DMS114 treated with DMSO at 0.1 percent for 48 hours (cell line): ENCODE data around the gene BCAS4.
"Not testable (repeated sequence)": the region's sequence is repeated elsewhere in the genome, so short reads cannot be mapped to it uniquely, and the experiment has no call there.

Experiments used
- DNase-seq: peaks from one replicate; lab custom pipeline; 2025; ENCODE audit not compliant: unreplicated experiment; lab: John Stamatoyannopoulos, UW

Gene BCAS4

GRCh38 chr20:50771419-50772080 lies 23.3 kb upstream of the BCAS4 start:
- DNase-seq: not testable (repeated sequence)

- no peak for DNase-seq
Observed at GRCh38 chr20:50772420-50773185, 22.3 kb upstream of the BCAS4 start.

- DNase-seq: no peak
Observed at GRCh38 chr20:50774515-50774914, 20.3 kb upstream of the BCAS4 start.

DNA sequence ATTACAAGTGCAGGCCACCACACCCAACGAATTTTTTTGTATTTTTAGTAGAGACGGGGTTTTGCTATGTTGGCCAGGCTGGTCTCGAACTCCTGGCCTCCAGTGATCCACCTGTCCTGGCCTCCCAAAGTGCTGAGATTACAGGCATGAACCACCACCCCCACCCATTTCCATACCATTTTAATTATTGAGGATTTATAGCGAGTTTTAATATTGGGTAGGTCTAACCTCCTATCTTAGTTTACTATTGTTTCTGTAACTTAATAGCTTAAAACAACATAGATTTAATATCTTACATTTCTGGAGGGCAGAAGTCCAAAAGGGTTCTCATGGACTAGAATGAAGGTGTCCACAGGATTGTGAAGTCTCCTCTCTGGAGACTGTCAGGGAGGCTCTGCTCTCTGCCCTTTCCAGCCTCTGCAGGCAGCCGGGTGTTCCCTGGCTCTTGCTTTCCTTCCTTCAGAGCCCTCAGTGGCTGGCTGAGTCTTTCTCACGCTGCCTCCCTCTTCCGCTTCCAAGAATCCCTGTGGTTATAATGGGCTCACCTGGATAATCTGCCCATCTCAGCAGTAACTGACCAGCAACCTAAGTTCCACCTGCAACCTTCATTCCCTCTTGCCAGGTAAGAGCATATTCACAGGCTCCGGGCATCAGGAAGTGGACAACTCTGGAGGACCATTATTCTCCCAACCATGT lies 18.6 kb upstream of the BCAS4 start:
- no peak for DNase-seq

DNA sequence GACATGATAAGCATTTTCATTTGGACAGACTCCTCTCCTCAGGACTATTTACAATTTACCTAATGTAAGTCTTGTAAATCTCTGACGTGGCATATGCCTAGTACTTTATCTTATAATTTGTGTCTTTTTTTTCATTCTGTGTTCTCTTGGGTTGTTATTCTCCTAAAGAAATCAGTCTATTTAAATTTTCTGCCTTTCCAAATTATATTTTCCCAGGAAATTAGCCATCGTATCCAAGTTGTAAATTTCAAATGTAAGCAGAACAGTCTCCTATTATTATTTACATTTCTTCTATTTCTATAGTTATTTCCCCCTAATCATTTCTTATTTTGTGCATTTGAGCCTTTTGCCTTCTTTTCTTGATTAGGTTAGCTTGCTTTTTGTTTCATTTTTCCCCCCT lies 17.5 kb upstream of the BCAS4 start:
- DNase-seq: no peak

DNA sequence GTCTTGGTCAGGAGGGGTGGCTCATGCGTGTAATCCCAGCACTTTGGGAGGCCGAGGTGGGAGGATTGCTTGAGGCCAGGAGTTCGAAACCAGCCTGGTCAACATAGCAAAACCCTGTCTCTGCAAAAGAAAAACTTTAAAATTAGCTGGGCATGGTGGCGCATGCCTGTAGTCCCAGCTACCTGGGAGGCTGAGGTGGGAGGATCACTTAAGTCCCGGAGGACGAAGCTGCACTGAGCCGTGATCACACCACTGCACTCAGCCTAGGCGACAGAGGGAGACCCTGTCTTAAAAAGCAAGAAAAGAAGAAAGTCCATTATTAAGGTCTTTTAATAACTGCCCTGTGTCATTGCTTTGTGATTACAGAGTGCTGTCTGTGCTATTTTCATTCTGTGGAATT lies 15.9 kb upstream of the BCAS4 start:
- not testable (repeated sequence) for DNase-seq

- DNase-seq: no peak
Observed at GRCh38 chr20:50783390-50783789, 11.5 kb upstream of the BCAS4 start.

DNA sequence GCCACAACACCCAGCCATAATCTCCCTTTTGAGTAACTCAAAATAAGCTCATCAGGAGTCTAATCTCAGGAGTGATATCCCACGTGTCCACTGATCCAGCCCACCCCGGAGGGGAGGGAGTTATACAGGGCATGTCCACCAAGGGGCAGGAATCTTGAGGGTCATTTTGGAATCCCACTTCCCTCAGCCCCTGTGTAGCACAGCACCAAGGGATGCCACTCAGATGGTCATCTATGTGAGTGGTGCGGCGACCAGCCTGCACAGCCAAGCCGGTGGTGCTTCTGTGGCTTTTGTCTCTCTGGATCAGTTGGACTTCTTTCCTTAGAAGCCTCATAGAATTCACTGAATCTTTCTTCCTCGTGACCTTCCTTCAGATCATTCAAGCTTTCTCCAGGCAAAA lies 11.0 kb upstream of the BCAS4 start:
- no peak for DNase-seq

DNA sequence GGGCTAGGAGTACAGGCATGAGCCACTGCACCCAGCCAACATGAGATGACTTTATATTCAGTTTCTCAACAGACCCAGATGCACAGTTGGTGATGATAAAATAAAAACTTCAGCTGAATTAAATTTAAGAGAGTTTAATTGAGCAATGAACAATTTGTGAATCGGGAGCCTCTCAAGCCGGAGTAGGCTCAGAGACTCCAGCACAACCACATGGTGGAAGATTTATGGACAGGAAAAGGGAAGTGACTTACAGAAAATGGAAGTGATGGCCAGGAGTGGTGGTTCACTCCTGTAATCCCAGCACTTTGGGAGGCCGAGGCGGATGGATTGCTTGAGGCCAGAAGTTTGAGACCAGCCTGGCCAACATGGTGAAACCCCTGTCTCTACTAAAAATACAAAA lies 10.4 kb upstream of the BCAS4 start:
- no peak for DNase-seq

GRCh38 chr20:50786703-50787102 lies 8.2 kb upstream of the BCAS4 start:
- DNase-seq: no peak

DNA sequence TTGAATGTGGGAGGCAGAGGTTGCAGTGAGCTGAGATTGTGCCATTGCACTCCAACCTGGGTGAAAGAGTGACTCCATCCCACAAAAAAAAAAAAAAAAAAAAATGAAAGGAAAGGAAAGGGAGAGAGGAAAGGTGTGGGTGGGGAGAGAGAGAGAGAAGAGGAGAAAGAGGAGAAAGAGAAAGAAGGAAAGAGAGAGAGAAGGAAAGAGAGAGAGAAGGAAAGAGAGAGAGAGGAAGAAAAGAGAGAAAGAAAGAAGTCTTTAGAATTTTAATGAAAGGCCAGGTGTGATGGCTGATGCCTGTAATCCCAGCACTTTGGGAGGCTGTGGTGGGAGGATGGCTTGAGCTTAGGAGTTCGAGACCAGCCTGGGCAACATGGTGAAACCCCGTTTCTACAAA lies 7.7 kb upstream of the BCAS4 start:
- no peak for DNase-seq

DNA sequence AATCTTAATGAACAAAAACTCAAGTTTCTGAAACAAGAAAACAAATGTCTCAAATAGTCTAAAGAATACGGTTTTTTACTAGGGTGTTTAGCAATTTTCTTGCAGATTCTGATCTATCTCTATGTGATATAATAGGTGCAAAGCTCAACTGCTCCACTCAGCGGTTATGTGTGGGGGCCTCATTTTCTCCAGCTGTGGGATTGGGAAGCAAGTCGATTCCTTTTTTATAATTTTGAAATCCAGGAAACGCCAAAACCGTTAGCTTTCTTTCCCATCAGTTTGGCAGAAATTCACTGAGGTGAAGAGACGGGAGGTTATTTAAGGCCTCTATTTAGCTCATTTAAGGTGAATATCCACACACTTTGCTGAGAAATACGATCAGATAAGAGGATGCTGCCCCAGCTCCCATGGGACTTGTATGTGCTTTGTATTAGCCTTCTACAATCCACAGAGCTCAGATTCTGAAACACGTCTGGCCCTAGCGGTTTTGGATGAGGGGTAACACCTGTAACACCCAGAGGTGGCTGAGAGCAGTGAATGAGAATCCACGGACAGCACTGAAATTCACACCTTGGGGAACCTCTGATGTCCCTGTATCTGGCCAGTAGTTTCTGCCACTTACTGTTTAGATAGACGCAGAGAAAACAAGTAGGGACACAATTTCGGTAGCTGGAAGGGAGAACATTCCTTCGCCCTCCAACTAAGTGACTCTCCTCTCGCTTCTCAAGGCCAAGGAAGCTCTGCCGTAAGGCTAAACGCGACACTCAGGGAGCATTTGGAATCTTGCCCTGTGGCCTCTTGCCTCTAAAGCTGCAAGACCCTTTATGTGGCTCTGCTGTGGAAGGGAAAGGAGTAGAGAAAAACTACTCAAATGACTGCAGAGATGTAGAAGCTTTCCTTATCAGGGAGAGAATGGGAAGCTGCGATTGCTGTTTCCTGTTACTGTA lies 6.5 kb upstream of the BCAS4 start:
- DNase-seq: peak; percentile 83

DNA sequence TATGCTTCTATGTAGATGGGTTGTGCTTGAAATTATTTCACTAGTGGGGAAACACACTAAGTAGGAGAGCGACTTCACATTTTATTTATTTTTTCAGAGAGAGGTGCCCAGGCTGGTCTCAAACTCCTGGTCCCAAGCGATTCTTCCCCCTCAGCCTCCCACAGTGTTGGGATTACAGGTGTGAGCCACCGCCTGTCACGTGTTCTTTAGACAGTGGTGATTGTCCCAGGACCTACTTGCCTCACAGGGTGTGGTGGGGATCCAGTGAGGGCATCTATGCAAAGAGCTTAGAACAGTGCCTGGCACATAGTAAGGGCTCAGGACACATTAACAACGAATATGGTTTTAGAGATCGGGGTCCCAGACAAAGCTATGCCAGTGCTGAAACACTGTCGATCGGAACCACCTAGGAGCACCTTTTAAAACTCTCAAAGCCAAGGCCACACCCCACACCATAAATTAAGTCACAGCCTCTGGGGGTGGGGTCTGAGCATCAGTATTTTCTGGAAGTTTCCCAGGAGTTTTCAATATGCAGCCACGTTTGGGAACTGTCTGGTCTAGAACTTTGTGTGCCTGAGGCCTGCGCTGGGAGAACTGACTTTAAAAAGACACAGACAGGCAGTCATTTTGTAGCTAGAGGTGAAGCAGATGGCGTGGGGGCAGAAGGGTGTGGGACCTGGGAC lies 4.8 kb upstream of the BCAS4 start:
- DNase-seq: no peak

DNA sequence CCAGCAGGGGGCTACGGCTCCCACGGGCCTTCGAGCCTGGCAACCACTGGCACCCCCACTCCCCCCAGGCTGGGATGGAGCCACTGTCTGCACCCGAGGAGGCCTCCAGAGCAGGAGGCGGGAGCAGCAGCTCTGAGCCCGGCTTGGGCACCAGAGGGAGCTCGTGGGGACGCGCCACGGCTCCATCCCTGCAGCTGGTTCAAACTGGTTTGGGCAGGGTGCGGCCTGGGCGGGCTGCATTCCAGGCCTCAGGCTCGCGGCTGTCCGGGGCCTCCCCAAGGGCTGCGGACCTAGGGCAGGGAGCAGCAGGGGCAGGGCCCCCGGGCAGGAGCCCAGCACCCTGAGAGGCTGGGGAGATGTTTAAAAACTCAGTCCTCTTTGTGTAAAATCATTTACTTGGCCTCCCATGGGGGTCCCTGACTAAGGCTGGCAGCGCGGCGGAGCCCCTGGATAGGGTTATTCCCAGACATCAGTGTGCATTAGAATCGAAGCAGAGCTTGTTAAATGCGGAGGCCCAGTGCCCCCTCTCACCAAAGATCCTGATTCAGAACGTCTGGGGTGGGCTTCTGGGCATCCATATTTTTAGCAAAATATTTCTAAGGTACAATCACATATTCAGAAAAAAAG lies 4.1 kb upstream of the BCAS4 start:
- DNase-seq: peak; percentile 86

GRCh38 chr20:50792708-50793574 lies 1.9 kb upstream of the BCAS4 start:
- peak; percentile 54 for DNase-seq

DNA sequence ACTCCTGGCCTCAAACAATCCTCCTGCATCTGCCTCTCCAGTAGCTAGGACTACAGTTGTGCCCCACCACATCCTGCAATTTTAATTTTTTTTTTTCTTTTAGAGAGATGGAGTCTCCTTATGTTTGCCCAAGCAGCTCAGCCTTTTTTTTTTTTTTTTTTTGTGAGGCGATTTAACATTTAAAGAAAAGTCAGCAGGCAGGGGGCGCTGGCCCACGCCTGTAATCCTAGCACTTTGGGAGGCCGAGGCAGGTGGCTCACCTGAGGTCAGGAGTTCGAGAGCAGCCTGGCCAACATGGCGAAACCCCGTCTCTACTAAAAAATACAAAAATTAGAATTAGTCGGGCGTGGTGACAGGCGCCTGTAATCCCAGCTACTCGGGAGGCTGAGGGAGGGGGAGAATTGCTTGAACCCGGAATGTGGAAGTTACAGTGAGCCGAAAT lies 1.3 kb upstream of the BCAS4 start:
- not testable (repeated sequence) for DNase-seq

DNA sequence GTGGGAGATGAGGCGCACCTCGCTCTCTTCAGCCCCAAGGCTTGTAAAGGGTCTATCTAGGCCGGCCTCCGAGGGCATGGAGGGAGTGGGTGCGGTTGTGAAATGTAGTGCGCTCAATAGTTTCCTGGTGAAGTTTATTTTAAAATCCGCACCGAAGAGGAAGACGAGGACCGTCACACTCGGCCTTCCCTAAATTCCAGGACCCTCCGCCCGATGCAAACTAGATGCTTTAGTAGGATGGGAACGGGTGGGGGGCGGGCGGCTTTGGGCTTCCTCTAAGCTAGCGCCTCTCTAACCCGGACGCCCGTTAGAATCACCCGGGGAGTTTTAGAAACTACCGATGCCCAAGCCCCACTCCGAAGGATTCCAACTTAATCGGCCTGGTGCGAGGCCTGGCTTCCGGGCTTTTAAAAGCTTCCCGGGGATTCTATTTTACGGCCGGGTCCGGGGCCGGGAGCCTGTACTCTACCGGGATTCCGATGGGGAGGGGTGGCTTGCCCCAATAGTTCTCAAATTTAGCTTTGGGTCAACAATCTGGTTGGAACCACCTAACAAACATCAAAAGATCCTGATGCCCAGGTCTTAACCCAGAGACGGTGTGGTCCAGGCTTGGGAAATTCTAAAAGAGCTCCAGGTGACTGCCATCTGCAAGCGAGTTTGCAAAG lies 548 bp upstream of the BCAS4 start:
- peak; percentile 81 for DNase-seq

GRCh38 chr20:50797142-50797541 lies 2.3 kb downstream of the BCAS4 start:
- DNase-seq: no peak
